ENCODE measurements around the gene FXYD3. TPM values are rescaled to one million over a fixed set of nuclear protein-coding genes. Genes with fewer than 3 reads are reported as not detected.
A peak's percentile ranks its signal among the peaks of the same experiment; 100 is the strongest.

The FXYD3 gene
- total and polyA plus RNA-seq, 9 donors = 0.23 to 33.2 (median 3.8) TPM; not detected in 2

- Histone ChIP-seq H3K4me1 (ENCODE audit: insufficient read depth) (peaks cover 12% of the 10 kb centered on the region), H3K27ac (peak overlapping the region in 1 of 2 donors; percentile 38), H3K36me3 (no peaks in the 10 kb centered on the region), H3K4me3 (no peak overlapping the region), H3K27me3 (no peaks in the 10 kb centered on the region), H3K9me3 (no peaks in the 10 kb centered on the region)
- intact Hi-C loops (cut with DNase I) = loop anchor here in 2 of 4 donors (5.0 kb wide), 1 partner anchor 125 kb away; the partner anchor contains the start of gene USF2 (in 2 of the 2)
- no peak for TF ChIP-seq EP300 (IDR thresholded peaks at IDR 0.05)
- no peak for TF ChIP-seq CTCF (IDR thresholded peaks at IDR 0.05)
- no peak for TF ChIP-seq POLR2A (IDR thresholded peaks at IDR 0.05)
- DNase-seq = peak in 4 of 5 donors; percentile 66 to 77 (median 72)
- WGBS, 3 donors = 2 to 13% (median 6%) methylated on average over 28 to 45 of the region's 46 CpGs
Observed at GRCh38 chr19:35142606-35143230, 27.1 kb downstream of the FXYD3 start.

GRCh38 chr19:35143231-35143715 is 27.6 kb downstream of the FXYD3 start, which contains the start of gene FXYD7:
TSS of gene FXYD7 (plus strand) at chr19:35143255. CDS start at chr19:35143334, 79 bp downstream.
- DNase-seq = peak in 3 of 5 donors; percentile 56 to 69 (median 62)
- Histone ChIP-seq H3K27ac (peak within 1 kb of the TSS in 1 of 2 donors; percentile 38), H3K9me3 (no peaks in the 10 kb centered on the region), H3K4me3 (no peak within 1 kb of the TSS), H3K27me3 (no peaks in the 10 kb centered on the region), H3K4me1 (ENCODE audit: insufficient read depth) (peaks cover 12% of the 10 kb centered on the region), H3K36me3 (no peaks in the 10 kb centered on the region)
- TF ChIP-seq EP300 (IDR thresholded peaks at IDR 0.05) (no peak), CTCF (IDR thresholded peaks at IDR 0.05) (no peak), POLR2A (IDR thresholded peaks at IDR 0.05) (no peak)
- intact Hi-C loops (cut with DNase I) = loop anchor here in 2 of 4 donors (5.0 kb wide), 1 partner anchor 124 kb away; the partner anchor contains the start of gene USF2 (in 2 of the 2)
- 5 to 17% (median 12%) methylated on average over 16 to 31 of the region's 31 CpGs for WGBS, 3 donors

GRCh38 chr19:35143818-35144217 is 28.2 kb downstream of the FXYD3 start:
- H3K36me3 ChIP-seq = no peaks in the 10 kb centered on the region
- peaks cover 12% of the 10 kb centered on the region for H3K4me1 ChIP-seq (ENCODE audit: insufficient read depth)
- no peaks in the 10 kb centered on the region for H3K27me3 ChIP-seq
- no peak overlapping the region for H3K27ac ChIP-seq
- H3K4me3 ChIP-seq = no peak overlapping the region
- WGBS, 3 donors = 12 to 29% (median 26%) methylated on average over 3 of the region's 3 CpGs
- no peak for DNase-seq
- TF ChIP-seq CTCF (IDR thresholded peaks at IDR 0.05) (no peak), EP300 (IDR thresholded peaks at IDR 0.05) (no peak), POLR2A (IDR thresholded peaks at IDR 0.05) (no peak)
- intact Hi-C loops (cut with DNase I) = loop anchor here in 2 of 4 donors (5.0 kb wide), 1 partner anchor 123 kb away; the partner anchor contains the start of gene USF2 (in 2 of the 2)
- no peaks in the 10 kb centered on the region for H3K9me3 ChIP-seq

- no peaks in the 10 kb centered on the region for H3K27me3 ChIP-seq
- WGBS, 3 donors = 15 to 27% (median 18%) methylated on average over 5 to 6 of the region's 6 CpGs
- no peak for DNase-seq
- H3K27ac ChIP-seq = no peak overlapping the region
- no peaks in the 10 kb centered on the region for H3K36me3 ChIP-seq
- intact Hi-C loops (cut with DNase I) = loop anchor here in 2 of 4 donors (5.0 kb wide), 1 partner anchor 123 kb away; the partner anchor contains the start of gene USF2 (in 2 of the 2)
- no peak overlapping the region for H3K4me3 ChIP-seq
- no peaks in the 10 kb centered on the region for H3K9me3 ChIP-seq
- no peak for TF ChIP-seq EP300 (IDR thresholded peaks at IDR 0.05)
- no peak for TF ChIP-seq CTCF (IDR thresholded peaks at IDR 0.05)
- TF ChIP-seq POLR2A (IDR thresholded peaks at IDR 0.05) = no peak
- H3K4me1 ChIP-seq (ENCODE audit: insufficient read depth) = peaks cover 11% of the 10 kb centered on the region
Observed at GRCh38 chr19:35144259-35144599, 28.6 kb downstream of the FXYD3 start.
